D721Med (cell line): ENCODE results near the gene ECE1.

Source experiments
- DNase-seq: peaks from one replicate; pipeline ENCODE4 v3.0.0; 2011; ENCODE audit warnings: low spot score; ENCODE audit not compliant: insufficient read length
- FAIRE-seq: peaks from 2 replicates; lab custom pipeline; 2011; peaks lifted over from hg19 to GRCh38; lab: Jason Lieb, UNC
- TF ChIP-seq, protein P1 (sequence below): IDR thresholded peaks from 2 replicates; pipeline ENCODE4 v1.5.1; 2012; ENCODE audit warnings: mild to moderate bottlenecking, control low read depth; ENCODE audit not compliant: insufficient read depth; ENCODE audit errors: missing control alignments

Gene ECE1

DNA sequence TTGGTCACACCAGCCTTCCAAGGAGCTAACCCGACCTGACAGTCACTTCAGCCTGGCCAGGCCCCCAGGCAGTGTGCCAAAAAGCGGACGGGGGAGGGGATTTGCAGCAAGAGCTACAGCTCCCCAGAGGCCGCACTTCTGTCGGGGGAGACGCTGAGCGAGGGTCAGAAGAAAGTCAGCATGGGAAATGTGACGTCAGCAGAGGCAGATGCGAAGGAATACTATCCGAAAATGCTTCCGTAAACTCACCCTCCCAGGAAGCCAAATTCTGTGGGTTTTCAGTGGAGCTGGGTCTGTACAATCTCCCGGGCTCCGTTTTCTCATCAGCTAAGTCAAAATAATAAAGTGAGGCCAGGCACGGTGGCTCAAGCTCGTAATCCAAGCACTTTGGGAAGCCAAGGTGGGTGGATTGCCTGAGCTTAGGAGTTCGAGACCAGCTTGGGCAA, 28.5 kb upstream of the ECE1 start:
- DNase-seq, result no peak
- FAIRE-seq, result no peak
- TF ChIP-seq, protein P1, sequence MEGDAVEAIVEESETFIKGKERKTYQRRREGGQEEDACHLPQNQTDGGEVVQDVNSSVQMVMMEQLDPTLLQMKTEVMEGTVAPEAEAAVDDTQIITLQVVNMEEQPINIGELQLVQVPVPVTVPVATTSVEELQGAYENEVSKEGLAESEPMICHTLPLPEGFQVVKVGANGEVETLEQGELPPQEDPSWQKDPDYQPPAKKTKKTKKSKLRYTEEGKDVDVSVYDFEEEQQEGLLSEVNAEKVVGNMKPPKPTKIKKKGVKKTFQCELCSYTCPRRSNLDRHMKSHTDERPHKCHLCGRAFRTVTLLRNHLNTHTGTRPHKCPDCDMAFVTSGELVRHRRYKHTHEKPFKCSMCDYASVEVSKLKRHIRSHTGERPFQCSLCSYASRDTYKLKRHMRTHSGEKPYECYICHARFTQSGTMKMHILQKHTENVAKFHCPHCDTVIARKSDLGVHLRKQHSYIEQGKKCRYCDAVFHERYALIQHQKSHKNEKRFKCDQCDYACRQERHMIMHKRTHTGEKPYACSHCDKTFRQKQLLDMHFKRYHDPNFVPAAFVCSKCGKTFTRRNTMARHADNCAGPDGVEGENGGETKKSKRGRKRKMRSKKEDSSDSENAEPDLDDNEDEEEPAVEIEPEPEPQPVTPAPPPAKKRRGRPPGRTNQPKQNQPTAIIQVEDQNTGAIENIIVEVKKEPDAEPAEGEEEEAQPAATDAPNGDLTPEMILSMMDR, result no peak

DNA sequence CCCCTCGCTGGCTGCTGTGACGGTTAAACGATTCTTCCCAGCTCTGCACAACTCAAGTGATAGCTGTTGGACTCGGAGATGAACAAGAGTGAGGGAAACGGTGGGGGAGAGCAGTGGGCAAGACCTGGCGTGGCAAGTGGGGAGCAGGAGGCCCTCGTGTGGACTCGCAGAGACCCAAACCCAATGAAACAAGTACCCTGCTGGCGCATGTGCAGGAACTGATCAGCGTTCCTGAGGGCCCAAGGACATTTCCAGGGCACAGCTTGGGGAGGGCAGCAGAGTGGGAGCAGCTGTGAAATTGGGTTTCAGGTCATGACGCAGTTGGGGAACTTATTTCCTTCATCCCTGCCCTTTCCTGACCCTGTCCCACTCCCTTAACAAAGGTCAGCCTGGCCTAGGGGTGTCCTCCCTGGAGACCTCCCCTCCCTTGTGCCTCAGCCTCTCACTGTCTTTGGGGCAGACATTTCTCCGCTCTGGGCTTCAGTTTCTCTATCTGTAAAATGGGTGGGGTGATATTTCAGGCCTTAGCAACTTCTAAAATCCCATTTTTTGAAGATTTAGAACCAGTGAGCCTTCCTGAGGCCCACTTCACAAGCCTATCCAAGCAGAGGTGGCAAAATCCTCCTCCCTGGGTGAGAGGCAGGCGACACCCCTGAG, 27.9 kb upstream of the ECE1 start:
- FAIRE-seq (no peak), DNase-seq (no peak)
- TF ChIP-seq, protein P1, result no peak

DNA sequence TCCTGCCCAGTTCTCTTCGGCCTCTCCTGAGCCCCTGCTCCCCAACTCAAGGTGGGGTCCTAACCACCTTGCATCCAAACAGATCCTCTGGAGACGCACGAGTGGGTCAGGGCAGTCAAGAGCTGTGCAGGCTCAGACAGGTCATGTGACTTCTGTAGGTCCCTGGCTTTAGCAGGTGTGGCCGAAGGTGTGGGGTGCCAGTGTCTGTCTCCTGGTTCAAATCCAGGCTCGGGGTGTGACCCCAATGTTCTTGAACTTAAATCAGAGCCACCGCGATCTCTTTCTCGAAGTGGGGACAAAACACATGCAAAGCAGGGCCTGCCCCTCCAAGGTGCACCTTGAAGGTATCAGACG, 27.4 kb upstream of the ECE1 start:
- no peak for FAIRE-seq
- TF ChIP-seq, protein P1, result no peak
- DNase-seq, result no peak

DNA sequence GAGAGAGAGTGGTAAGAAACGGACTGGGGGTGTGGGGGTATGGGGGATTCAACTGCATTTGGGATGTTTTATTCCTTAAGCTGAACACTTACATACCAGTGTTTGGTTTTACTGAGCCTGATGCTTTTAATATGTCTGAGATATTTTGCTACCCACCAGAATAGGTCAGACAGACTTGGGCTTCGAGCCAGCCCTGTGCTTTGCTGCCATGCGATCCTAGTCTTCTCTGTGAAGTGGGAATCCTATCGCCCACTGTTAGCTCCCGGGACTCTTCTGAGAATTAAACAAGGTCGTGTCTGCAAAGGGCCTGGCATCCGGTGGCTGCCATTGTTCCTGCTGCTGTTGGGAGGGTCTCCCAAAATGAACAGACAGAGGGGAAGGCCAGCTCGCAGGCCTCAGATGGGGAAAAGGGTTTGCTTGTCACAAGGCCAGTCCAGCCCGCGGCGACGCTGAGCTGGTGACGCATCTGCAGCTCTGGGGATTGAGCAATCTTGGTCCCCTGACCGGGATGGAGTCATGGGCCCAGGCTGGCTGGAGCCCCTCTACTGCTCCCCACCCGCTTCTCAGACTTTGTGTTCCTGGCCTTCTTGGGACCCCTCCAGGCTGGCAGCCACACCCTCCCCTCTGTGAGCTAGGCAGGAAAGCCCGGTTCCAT, 26.9 kb upstream of the ECE1 start:
- DNase-seq (no peak), FAIRE-seq (no peak)

DNA sequence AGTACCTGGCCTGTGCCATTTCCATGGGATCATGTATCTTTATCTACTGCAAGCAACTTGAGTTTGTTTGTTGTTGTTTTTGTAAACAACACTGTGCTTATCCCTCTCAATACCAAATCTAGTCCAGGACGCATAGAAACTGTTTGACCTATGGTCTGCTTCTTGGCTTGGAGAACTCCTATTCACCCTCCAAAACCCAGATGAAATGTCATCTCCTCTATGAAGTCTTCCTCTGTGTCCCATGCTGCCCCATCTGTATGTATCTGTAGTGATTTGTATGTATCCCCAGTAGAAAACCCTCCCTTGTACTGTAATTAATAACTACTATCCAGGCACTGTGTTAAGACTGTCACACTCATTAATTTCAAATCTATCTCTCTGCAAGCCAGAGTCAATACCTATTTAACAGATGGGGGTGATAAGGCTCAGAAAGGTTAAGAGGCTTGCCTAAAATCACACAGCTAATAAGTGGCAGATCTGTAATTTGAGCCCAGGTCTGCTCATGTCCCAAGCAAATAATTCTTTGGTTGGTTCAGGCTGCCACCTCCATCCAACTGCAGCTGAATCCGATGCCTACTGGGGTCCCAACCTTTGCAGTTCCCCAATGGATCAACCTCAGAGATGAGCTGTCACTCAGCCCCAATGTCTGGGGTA, 24.6 kb upstream of the ECE1 start:
- TF ChIP-seq, protein P1, result no peak
- DNase-seq, result no peak
- no peak for FAIRE-seq

More for the DNA sequence above, 26.9 kb upstream of the ECE1 start:
- TF ChIP-seq, protein P1, result no peak

DNA sequence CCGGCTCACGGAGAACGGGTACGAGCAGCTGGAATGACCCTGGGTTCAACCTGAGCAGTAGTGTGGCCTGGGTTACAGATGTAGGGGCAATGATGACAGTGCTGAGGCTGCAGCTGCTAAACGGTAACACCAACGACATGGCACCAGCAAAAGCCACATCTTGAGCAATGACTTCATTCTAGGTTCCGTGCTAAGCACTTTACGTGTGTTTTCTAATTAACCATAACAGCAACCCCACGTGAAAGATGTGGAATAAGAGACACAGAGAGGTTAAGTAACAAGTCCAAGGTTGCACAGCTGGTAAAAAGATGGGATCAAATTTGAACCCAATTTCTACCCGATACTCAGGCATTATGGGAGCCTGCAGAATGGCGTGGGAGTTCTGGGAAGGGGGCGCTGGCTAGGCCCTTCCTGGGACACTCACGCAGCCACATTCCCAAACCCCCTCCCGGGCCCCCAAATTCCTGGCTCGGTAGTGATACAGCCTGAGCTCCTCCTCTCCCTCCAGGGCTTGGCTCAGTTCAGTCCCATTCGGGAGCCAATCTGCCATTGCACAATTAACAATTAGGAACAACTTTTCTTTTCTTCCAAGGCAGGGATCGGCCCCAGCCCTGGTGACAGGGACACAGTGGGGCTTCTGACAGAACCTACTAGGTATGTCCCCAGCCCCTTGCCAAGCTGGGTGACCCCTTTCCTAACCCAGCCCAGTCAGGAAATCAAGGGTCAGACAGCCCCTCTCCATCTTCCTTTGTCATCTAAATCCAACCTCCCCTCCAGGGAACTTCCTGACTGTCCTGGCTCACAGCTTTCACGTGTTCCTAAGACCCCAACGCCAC, 23.8 kb upstream of the ECE1 start:
- TF ChIP-seq, protein P1, result no peak
- FAIRE-seq, result no peak
- no peak for DNase-seq
